ENCODE measurements around the gene LRRC27. TPM values are rescaled to one million over a fixed set of nuclear protein-coding genes. Genes with fewer than 3 reads are reported as not detected.

The LRRC27 gene
- total RNA-seq, 4 donors from 2014 or later, result 5.1 to 22.3 (median 18.5) TPM

DNA sequence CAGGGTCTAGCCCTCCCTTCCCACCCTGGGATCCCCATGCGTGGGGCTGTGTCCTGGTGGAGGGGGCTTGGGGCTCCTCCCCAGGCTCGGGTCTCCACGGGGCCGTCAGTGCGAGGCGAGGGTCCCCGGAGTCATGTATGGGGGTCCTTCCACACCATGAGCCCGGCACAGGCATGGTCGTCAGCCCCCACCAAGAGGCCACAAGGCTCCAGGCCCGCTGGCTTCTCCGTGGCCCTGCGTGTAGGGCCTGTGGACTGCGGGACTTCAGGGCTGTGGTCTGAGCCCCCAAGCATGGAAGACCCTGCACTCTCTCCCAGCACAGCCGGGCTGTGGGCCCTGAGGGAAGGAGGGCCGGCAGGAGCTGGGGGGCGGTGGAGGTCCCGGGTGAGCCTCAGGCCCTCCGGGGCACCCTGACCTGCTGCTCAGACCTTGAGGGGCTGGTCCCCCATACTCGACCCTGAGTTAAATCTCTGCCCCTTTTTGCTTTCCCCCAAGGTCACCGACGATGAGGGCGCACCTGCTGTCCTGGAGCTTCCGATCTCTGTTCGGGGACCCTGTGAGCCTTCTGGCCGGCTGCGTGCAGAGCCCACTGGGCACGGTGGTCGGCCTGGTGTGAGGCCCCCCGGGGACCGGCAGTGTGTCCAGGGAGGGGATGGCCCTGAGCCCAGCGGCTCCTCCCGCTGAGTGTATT lies 84.7 kb downstream of the LRRC27 start:
- Histone ChIP-seq H3K36me3 (no peaks in the 10 kb centered on the region), H3K9me3 (no peaks in the 10 kb centered on the region), H3K27ac (peak overlapping the region; percentile 41 to 93 (median 86)), H3K4me1 (peaks cover 22 to 62% (median 45%) of the 10 kb centered on the region in 4 donors), H3K4me3 (no peak overlapping the region), H3K27me3 (no peaks in the 10 kb centered on the region)
- TF ChIP-seq, protein P1, sequence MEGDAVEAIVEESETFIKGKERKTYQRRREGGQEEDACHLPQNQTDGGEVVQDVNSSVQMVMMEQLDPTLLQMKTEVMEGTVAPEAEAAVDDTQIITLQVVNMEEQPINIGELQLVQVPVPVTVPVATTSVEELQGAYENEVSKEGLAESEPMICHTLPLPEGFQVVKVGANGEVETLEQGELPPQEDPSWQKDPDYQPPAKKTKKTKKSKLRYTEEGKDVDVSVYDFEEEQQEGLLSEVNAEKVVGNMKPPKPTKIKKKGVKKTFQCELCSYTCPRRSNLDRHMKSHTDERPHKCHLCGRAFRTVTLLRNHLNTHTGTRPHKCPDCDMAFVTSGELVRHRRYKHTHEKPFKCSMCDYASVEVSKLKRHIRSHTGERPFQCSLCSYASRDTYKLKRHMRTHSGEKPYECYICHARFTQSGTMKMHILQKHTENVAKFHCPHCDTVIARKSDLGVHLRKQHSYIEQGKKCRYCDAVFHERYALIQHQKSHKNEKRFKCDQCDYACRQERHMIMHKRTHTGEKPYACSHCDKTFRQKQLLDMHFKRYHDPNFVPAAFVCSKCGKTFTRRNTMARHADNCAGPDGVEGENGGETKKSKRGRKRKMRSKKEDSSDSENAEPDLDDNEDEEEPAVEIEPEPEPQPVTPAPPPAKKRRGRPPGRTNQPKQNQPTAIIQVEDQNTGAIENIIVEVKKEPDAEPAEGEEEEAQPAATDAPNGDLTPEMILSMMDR (IDR thresholded peaks at IDR 0.05), result no peak
- no peak for TF ChIP-seq POLR2A (IDR thresholded peaks at IDR 0.05)
- DNase-seq, result no peak

DNA sequence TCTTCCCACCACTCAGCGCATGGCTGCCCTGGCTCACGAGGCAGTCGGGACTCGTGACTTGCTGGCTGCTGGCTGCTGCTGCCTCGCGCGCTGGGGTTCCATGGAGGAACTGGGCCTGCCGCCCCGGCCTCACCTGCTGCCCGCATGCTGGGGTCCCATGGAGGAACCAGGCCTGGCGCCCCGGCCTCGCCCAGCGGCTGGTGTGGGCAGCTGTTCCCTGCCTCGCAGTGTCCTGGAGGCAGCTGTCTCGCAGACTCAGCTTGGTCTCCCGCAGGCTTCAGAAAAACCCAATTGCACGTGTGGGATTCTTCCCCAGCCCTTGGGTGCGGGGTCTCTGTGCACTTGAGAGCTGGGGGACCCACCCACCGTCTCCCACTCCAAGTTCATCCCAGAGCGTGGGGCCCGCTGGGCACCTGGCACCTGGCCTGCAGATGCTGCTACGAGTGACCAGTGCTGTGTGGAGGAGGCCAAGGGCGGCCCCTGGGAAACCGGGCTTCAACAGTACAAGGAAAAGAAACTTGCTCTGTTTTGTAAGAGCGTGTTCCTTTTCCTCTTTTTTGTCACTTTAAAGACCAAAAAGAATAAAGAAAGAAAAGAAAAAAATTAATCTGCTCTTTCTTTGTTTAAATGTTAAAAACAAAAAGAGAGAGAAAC lies 85.4 kb downstream of the LRRC27 start:
- no peak for TF ChIP-seq POLR2A (IDR thresholded peaks at IDR 0.05)
- TF ChIP-seq, protein P1 (IDR thresholded peaks at IDR 0.05), result no peak
- no peaks in the 10 kb centered on the region for H3K9me3 ChIP-seq
- no peak for DNase-seq
- no peaks in the 10 kb centered on the region for H3K27me3 ChIP-seq
- H3K4me3 ChIP-seq, result no peak overlapping the region
- peak overlapping the region; percentile 84 to 93 (median 90) for H3K27ac ChIP-seq
- no peaks in the 10 kb centered on the region for H3K36me3 ChIP-seq
- peaks cover 27 to 62% (median 49%) of the 10 kb centered on the region in 4 donors for H3K4me1 ChIP-seq

DNA sequence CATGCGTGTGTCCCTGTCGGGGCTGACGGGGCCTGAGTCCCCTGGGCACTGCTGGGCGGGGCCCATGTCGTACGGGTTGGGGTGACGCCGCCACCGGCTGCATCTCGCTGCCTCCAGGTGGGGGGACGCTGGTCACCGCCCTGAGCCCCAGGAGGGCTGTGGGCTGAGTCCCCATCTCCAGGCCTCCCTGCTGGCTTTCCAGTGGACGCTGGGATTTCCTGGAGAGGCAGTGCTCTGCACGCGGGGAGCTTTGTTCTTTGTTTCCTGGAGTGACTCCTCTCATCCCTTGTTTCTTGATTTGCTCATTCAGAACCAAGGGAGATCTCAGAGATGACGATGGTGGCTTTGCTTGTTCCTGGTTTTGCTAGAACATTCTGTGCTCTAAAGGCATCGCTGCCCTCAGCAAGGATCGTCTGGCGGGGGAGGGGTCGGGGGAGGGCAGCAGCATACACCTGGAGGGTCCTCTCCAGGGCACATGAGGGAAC lies 86.0 kb downstream of the LRRC27 start:
- Histone ChIP-seq H3K4me1 (peaks cover 27 to 64% (median 49%) of the 10 kb centered on the region in 4 donors), H3K27ac (peak overlapping the region; percentile 84 to 93 (median 90)), H3K27me3 (no peaks in the 10 kb centered on the region), H3K4me3 (no peak overlapping the region), H3K9me3 (no peaks in the 10 kb centered on the region), H3K36me3 (no peaks in the 10 kb centered on the region)
- DNase-seq, result peak in 2 of 3 donors; percentile 76 to 83
- TF ChIP-seq, protein P1 (IDR thresholded peaks at IDR 0.05), result no peak
- no peak for TF ChIP-seq POLR2A (IDR thresholded peaks at IDR 0.05)

DNA sequence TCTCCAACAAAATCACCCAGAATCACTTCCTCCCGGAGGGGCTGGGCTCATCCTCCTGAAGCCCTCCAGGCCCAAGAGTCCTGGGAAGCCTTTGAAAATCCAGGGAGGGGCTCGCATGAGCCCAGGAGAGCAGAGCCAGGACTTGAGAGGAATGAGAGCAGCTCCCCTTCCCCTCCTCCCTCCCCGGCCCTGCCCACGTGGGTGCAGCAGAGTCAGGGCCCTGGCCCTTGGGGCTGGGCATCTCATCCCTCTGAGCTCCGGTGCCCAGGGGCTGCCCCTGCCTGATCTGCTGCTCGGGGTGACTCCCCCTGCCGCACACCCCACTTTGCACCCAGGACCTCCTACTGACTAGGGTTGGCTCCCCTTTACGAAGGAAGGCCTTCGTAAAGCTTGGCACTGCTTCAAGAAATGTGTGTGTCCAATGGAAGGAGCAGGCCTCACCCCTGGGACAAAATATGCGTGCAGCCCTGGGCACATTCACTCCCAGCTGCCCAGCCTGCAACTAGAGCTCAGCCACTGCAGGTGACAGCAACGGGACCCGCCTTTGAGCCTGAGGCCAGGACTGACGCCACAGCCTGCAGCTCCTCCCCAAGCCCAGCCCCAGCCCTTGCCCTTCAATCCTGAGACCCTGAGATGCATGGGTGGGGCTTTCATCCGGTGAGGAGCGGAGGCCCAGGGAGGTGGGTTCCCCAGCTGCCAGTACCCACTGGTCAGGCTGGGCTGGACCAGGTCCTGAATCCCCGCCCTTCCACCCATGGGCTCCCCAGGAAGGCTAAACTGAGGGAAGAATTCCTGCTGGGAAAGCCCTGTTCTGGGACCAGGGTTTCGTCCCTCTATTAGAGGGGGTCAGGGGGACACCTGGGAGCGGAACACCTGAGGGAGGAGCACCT lies 86.8 kb downstream of the LRRC27 start:
- Histone ChIP-seq H3K9me3 (no peaks in the 10 kb centered on the region), H3K27me3 (no peaks in the 10 kb centered on the region), H3K4me1 (peaks cover 27 to 70% (median 51%) of the 10 kb centered on the region in 4 donors), H3K4me3 (no peak overlapping the region), H3K27ac (peak overlapping the region; percentile 84 to 93 (median 90)), H3K36me3 (no peaks in the 10 kb centered on the region)
- DNase-seq, result peak; percentile 51 to 86 (median 85)
- TF ChIP-seq POLR2A (IDR thresholded peaks at IDR 0.05), result peak; percentile 40 to 68
- TF ChIP-seq, protein P1 (IDR thresholded peaks at IDR 0.05), result no peak

Measured in Peyer's patch (tissue), 4 donors.